Uterus (tissue), 4 donors: ENCODE results near the gene FGF11. TPM values are rescaled to one million over a fixed set of nuclear protein-coding genes. Genes with fewer than 3 reads are reported as not detected.

Experiments
- DNase-seq, 2 donors: peaks; one replicate each; pipeline ENCODE4 v3.0.0-alpha.2; 2019 to 2020
- H3K27ac ChIP-seq, 2 donors: fragments of 200-600 bp; sonication (generic); 1 replicate in 1 of 2; 2 replicates in 1 of 2; pipeline ENCODE4 v1.5.1; 2016 to 2018
- H3K27me3 ChIP-seq, 2 donors: fragments of 200-600 bp; sonication (generic); one replicate each; pipeline ENCODE4 v1.5.1; 2018 to 2019; ENCODE audit warnings: control low read depth in 1 of 2
- H3K36me3 ChIP-seq, 2 donors: fragments of 200-600 bp; sonication (generic); one replicate each; pipeline ENCODE4 v1.5.1; 2019; ENCODE audit warnings: control low read depth in 1 of 2
- H3K4me1 ChIP-seq, 2 donors: fragments of 200-600 bp; sonication (generic); one replicate each; pipeline ENCODE4 v1.5.1; 2018 to 2019; ENCODE audit warnings: control low read depth in 1 of 2
- H3K4me3 ChIP-seq, 2 donors: fragments of 200-600 bp; sonication (generic); 1 replicate in 1 of 2; 2 replicates in 1 of 2; pipeline ENCODE4 v1.5.1; 2018 to 2019; ENCODE audit warnings: mild to moderate bottlenecking in 1 of 2
- H3K9me3 ChIP-seq, 2 donors: fragments of 200-600 bp; sonication (generic); one replicate each; pipeline ENCODE4 v1.5.1; 2019; ENCODE audit warnings: control low read depth in 1 of 2
- CTCF ChIP-seq, 4 experiments: fragments of 200-600 bp in 2 of 4; fragments of 450-650 bp in 2 of 4; sonication (generic) in 2 of 4; IDR thresholded peaks; one replicate each; pipeline ENCODE4 v1.5.1; 2016 to 2019; ENCODE audit warnings: antibody characterized with exemption in 4 of 4, mild to moderate bottlenecking in 2 of 4, moderate library complexity in 1 of 4
- POLR2A ChIP-seq, 2 donors: fragments of 450-650 bp; IDR thresholded peaks; one replicate each; pipeline ENCODE4 v1.6.1; 2016; ENCODE audit warnings: antibody characterized with exemption in 2 of 2, mild to moderate bottlenecking in 1 of 2, moderate library complexity in 1 of 2
- intact Hi-C: fragments of 100-400 bp; cut with DNase I; formaldehyde crosslinking; loops from one replicate; pipeline ENCODE4 v1.15.1; 2023; ENCODE audit warnings: low total_unique reads
- total RNA-seq, 4 donors: library from RNA; depleted of rRNA in 3 of 4; stranded (reverse); fragments of >200 nt in 3 of 4; gene quantifications; one replicate each; pipeline versions ENCODE4 v1.1.0 to v1.2.4, GENCODE V29; 2014 to 2023
- donor health status: DM: yes; HTN: yes; CAD: no.

Gene FGF11
- total RNA-seq, 4 donors from 2014 or later, result 2.8 to 17.9 (median 6.2) TPM; not detected in 1

DNA sequence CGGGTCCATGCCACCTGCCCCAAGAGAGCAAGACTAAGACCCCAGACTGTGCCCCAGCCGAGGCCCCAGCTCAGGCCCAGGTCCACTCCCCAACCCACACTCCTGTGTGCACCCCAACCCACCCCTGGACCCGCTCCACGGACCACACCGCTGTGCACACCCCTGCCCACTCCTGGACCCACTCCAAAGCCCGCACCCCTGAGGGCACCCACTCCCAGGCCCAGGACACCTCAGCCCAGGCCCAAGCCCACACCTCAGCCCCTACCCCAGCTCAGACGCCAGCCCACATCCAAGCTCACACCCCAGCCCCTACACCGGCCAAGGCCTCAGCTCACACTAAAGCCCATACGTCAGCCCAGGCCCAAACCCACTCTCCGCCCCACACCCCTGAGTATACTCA is 9.6 kb upstream of the FGF11 start:
- Histone ChIP-seq H3K4me3 (no peak overlapping the region), H3K36me3 (no peaks in the 10 kb centered on the region), H3K9me3 (no peaks in the 10 kb centered on the region), H3K27ac (no peak overlapping the region), H3K27me3 (no peaks in the 10 kb centered on the region), H3K4me1 (no peaks in the 10 kb centered on the region)
- no peak for DNase-seq
- intact Hi-C loops, result loop anchor here (10.0 kb wide), 1 partner anchor 55 kb away; the partner anchor contains the start of genes POLR2A and SLC35G6
- TF ChIP-seq CTCF (IDR thresholded peaks at IDR 0.05) (no peak), POLR2A (IDR thresholded peaks at IDR 0.05) (no peak)

DNA sequence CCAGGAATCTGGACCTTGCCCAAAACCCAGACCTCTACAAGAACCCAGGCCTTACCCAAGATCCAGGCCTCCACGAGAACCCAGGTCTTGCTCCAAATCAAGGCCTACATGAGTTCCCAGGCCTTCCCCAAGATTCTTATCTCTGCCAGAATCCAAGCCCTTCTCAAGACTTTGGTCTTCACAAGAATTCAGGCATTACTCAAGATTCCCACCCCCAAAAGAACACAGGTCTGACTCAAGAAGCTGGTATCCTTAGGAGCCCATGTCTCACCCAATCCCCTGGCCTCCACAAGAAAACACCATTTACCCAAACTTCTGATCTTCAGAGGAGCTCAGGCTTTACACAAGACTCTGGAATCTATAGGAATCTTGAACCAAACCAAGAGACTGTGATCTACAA is 8.1 kb upstream of the FGF11 start:
- peaks cover 0 to 11% of the 10 kb centered on the region in 2 donors for H3K4me1 ChIP-seq
- no peak overlapping the region for H3K27ac ChIP-seq
- H3K9me3 ChIP-seq, result no peaks in the 10 kb centered on the region
- no peaks in the 10 kb centered on the region for H3K36me3 ChIP-seq
- DNase-seq, result no peak
- TF ChIP-seq POLR2A (IDR thresholded peaks at IDR 0.05), result no peak
- no peak for TF ChIP-seq CTCF (IDR thresholded peaks at IDR 0.05)
- H3K27me3 ChIP-seq, result no peaks in the 10 kb centered on the region
- no peak overlapping the region for H3K4me3 ChIP-seq
- intact Hi-C loops, result loop anchor here (10.0 kb wide), 1 partner anchor 54 kb away; the partner anchor contains the start of genes POLR2A and SLC35G6

DNA sequence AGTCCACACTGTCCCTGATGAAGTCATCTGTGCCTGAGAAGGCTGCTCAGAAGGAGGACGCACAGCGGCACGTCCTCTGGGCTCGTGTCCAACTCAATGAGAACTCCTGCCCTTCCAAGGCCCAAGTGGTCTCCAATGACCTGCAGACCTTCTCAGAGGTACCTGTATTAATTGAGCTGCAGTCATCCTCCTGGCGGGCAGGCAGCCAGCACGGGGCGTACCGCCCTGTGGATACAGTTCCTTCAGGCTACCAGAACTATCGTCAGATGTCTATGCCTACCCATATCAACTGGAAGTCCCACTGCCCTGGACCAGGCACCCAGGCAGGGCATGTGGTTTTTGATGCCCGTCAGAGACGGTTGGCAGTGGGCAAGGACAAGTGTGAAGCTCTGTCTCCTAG is 7.0 kb upstream of the FGF11 start:
- Histone ChIP-seq H3K27me3 (no peaks in the 10 kb centered on the region), H3K9me3 (no peaks in the 10 kb centered on the region), H3K4me1 (peaks cover 0 to 18% of the 10 kb centered on the region in 2 donors), H3K36me3 (no peaks in the 10 kb centered on the region), H3K4me3 (no peak overlapping the region), H3K27ac (no peak overlapping the region)
- TF ChIP-seq CTCF (IDR thresholded peaks at IDR 0.05), result no peak
- no peak for TF ChIP-seq POLR2A (IDR thresholded peaks at IDR 0.05)
- DNase-seq, result no peak
- intact Hi-C loops, result loop anchor here (10.0 kb wide), 1 partner anchor 53 kb away; the partner anchor contains the start of genes POLR2A and SLC35G6

DNA sequence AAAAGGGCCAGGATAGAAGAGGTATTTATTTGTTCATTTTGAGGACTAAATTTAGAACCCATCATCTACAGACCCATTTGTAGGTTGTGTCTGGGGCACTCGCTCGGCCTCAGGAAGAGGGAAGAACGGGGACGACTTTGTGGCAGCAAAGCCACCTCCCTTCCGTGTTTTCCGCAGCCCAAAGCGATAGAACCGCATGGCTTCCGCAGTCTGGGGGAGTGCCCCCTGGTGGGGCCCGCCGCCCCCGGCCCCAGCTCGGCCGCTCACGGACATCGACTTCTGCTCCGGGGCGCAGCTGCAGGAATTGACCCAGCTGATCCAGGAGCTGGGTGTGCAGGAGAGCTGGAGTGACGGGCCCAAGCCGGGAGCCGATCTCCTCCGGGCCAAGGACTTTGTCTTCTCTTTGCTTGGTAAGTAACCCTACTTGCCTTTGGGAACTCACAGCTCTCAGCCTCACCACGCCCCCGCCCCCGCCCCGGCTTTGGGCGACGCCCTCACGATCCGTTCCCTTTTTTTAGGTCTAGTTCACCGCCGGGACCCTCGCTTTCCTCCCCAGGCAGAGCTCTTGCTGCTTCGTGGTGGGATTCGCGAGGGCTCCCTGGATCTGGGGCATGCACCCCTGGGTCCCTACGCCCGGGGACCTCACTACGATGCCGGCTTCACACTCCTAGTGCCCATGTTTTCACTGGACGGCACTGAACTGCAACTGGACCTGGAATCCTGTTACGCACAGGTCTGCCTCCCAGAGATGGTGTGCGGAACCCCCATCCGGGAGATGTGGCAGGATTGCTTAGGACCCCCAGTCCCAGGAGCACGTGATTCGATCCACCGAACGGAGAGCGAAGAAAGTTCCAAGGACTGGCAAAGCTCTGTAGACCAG is 3.4 kb upstream of the FGF11 start:
- Histone ChIP-seq H3K4me1 (peaks cover 0 to 43% of the 10 kb centered on the region in 2 donors), H3K36me3 (no peaks in the 10 kb centered on the region), H3K9me3 (no peaks in the 10 kb centered on the region), H3K27me3 (peaks cover 0 to 23% of the 10 kb centered on the region in 2 donors), H3K27ac (peak overlapping the region; percentile 5 to 44), H3K4me3 (peak overlapping the region; percentile 29 to 30)
- intact Hi-C loops, result loop anchor here (10.0 kb wide), 1 partner anchor 49 kb away; the partner anchor contains the start of genes POLR2A and SLC35G6
- TF ChIP-seq POLR2A (IDR thresholded peaks at IDR 0.05) (no peak), CTCF (IDR thresholded peaks at IDR 0.05) (no peak)
- DNase-seq, result no peak
